A549 (cell line): ENCODE measurements around the gene FAM227B. TPM values are rescaled to one million over a fixed set of nuclear protein-coding genes. Genes with fewer than 3 reads are reported as not detected.

Experiments used
- ATAC-seq, 2 experiments: fragments of 200-7000 bp in 1 of 2; fragments of >200 bp in 1 of 2; cut with Nextera tagmentation in 1 of 2; cut with Tn5 transposase in 1 of 2; 3 replicates each; pipeline versions ENCODE4 v1.8.0 to v1.9.1; 2018 to 2020; ENCODE audit warnings: mild to moderate bottlenecking in 1 of 2, moderate library complexity in 1 of 2
- CTCF ChIA-PET: fragments of 300-600 bp; sonication (Branson Sonifier 250); formaldehyde crosslinking; extraction: SDS; loops from one replicate; lab custom pipeline; 2021; ENCODE audit warnings: antibody characterized with exemption, inconsistent platforms; lab: Yijun Ruan, JAX
- POLR2A ChIA-PET: fragments of 350-600 bp; formaldehyde crosslinking; extraction: SDS; loops from one replicate; lab custom pipeline; 2021; ENCODE audit warnings: antibody characterized with exemption, inconsistent platforms; lab: Yijun Ruan, JAX
- DNase-seq, 2 experiments: peaks; one replicate each; pipeline versions ENCODE4 v3.0.0 to v3.0.0-alpha.2; 2011 to 2016; ENCODE audit warnings: low read depth in 1 of 2, low spot score in 1 of 2
- FAIRE-seq: peaks from 2 replicates; lab custom pipeline; 2011; peaks lifted over from hg19 to GRCh38; lab: Jason Lieb, UNC
- H3K27ac ChIP-seq, 2 experiments: fragments of >200 bp; sonication (Bioruptor Twin); formaldehyde crosslinking; 3 replicates each; pipeline ENCODE4 v1.5.1; 2016 to 2017
- H3K4me1 ChIP-seq: fragments of >200 bp; sonication (Bioruptor Twin); formaldehyde crosslinking; 3 replicates; pipeline ENCODE4 v1.6.1; 2016
- H3K4me2 ChIP-seq: fragments of >200 bp; sonication (Bioruptor Twin); formaldehyde crosslinking; 3 replicates; pipeline ENCODE4 v1.6.1; 2016
- H3K4me3 ChIP-seq: fragments of >200 bp; sonication (Bioruptor Twin); formaldehyde crosslinking; 3 replicates; pipeline ENCODE4 v1.5.1; 2016
- H3K9me3 ChIP-seq: fragments of >200 bp; sonication (Bioruptor Twin); formaldehyde crosslinking; 3 replicates; pipeline ENCODE4 v1.6.1; 2016
- BHLHE40 ChIP-seq: IDR thresholded peaks from 2 replicates; pipeline ENCODE4 v1.6.1; 2012; ENCODE audit warnings: low read depth, low read length, inconsistent platforms
- CEBPB ChIP-seq, 2 experiments: fragments of >200 bp in 1 of 2; sonication (Bioruptor Twin) in 1 of 2; formaldehyde crosslinking in 1 of 2; IDR thresholded peaks; 2 replicates each; pipeline ENCODE4 v1.6.1; 2012 to 2016
- CHD2 ChIP-seq: fragments of 150-350 bp; IDR thresholded peaks from 2 replicates; pipeline ENCODE4 v1.6.1; 2014; ENCODE audit warnings: low read length; ENCODE audit not compliant: partially characterized antibody
- CHD4 ChIP-seq: fragments of 200-600 bp; sonication (generic); IDR thresholded peaks from 2 replicates; pipeline ENCODE4 v1.6.1; 2016; ENCODE audit warnings: antibody characterized with exemption, mild to moderate bottlenecking, borderline replicate concordance
- EHF ChIP-seq: fragments of 250-450 bp; sonication (Bioruptor Pico); IDR thresholded peaks from 2 replicates; pipeline ENCODE4 v1.5.0; 2020; ENCODE audit warnings: mild to moderate bottlenecking
- EHMT2 ChIP-seq: fragments of 200-600 bp; sonication (generic); IDR thresholded peaks from 2 replicates; pipeline ENCODE4 v1.6.1; 2016; ENCODE audit warnings: antibody characterized with exemption, low read depth, mild to moderate bottlenecking, moderate library complexity
- FOSL2 ChIP-seq, 2 experiments: fragments of 450-650 bp in 1 of 2; fragments of >200 bp in 1 of 2; sonication (Bioruptor Twin) in 1 of 2; formaldehyde crosslinking; IDR thresholded peaks; 2 replicates each; pipeline versions ENCODE4 v1.5.0 to v1.6.1; 2016 to 2020; ENCODE audit warnings: mild to moderate bottlenecking in 1 of 2, moderate library complexity in 1 of 2
- HMGXB4 ChIP-seq: fragments of 250-450 bp; sonication (Bioruptor Pico); IDR thresholded peaks from 2 replicates; pipeline ENCODE4 v1.5.0; 2021; ENCODE audit warnings: mild to moderate bottlenecking, moderate library complexity, borderline replicate concordance
- JUN ChIP-seq, 2 experiments: fragments of >200 bp; sonication (Bioruptor Twin); formaldehyde crosslinking; IDR thresholded peaks; 2 replicates in 1 of 2; 3 replicates in 1 of 2; pipeline ENCODE4 v1.6.1; 2016 to 2017
- KDM1A ChIP-seq: fragments of 200-600 bp; sonication (generic); IDR thresholded peaks from 2 replicates; pipeline ENCODE4 v1.6.1; 2016; ENCODE audit warnings: low read depth, mild to moderate bottlenecking
- MAZ ChIP-seq: fragments of 150-350 bp; IDR thresholded peaks from 2 replicates; pipeline ENCODE4 v1.6.1; 2014; ENCODE audit warnings: antibody characterized with exemption, low read depth, low read length, borderline replicate concordance
- MYC ChIP-seq: IDR thresholded peaks from 2 replicates; pipeline ENCODE4 v1.6.1; 2012; ENCODE audit warnings: mild to moderate bottlenecking, inconsistent platforms, low read length, improper control_type of control experiment, borderline replicate concordance
- NPAS2 ChIP-seq: fragments of 250-450 bp; sonication (Bioruptor Pico); IDR thresholded peaks from 2 replicates; pipeline ENCODE4 v1.8.0; 2022; ENCODE audit warnings: mild to moderate bottlenecking, moderate library complexity, borderline replicate concordance
- PHF8 ChIP-seq: fragments of 200-600 bp; sonication (generic); IDR thresholded peaks from 2 replicates; pipeline ENCODE4 v1.6.1; 2016; ENCODE audit warnings: low read depth, mild to moderate bottlenecking, antibody characterized with exemption, moderate library complexity, borderline replicate concordance
- RCOR1 ChIP-seq: fragments of 150-350 bp; IDR thresholded peaks from 2 replicates; pipeline ENCODE4 v1.6.1; 2014; ENCODE audit warnings: antibody characterized with exemption, low read length, low read depth
- RFX5 ChIP-seq: fragments of 450-650 bp; IDR thresholded peaks from 2 replicates; pipeline ENCODE4 v1.7.1; 2014; ENCODE audit warnings: antibody characterized with exemption, mild to moderate bottlenecking, moderate library complexity
- SMC3 ChIP-seq: fragments of >200 bp; sonication (Bioruptor Twin); formaldehyde crosslinking; IDR thresholded peaks from 3 replicates; pipeline ENCODE4 v1.6.1; 2018; ENCODE audit warnings: inconsistent platforms
- SREBF2 ChIP-seq: fragments of 450-650 bp; IDR thresholded peaks from 2 replicates; pipeline ENCODE4 v1.6.1; 2014; ENCODE audit warnings: mild to moderate bottlenecking, moderate library complexity
- WGBS: methylation state at CpG from one replicate; pipeline ENCODE4 v1.1.6; 2017; ENCODE audit errors: missing lambda C conversion rate; 5-methylcytosine and 5-hydroxymethylcytosine counted together
- polyA plus RNA-seq, 4 experiments: library from polyadenylated mRNA; depleted of rRNA in 3 of 4; stranded (reverse); fragments of >200 nt; fragmentation: RNase III in 1 of 4; extraction: RNeasy Plus Mini Kit Qiagen cat#74134 plus additional on column Dnase treatment in 1 of 4; gene quantifications; 2 replicates in 3 of 4; 3 replicates in 1 of 4; pipeline ENCODE4 v1.2.3, GENCODE V29; 2011 to 2017
- TF ChIP-seq, protein P1 (sequence below): fragments of >200 bp; sonication (Bioruptor Twin); formaldehyde crosslinking; IDR thresholded peaks from 2 replicates; pipeline ENCODE4 v1.6.1; 2016

Gene FAM227B
- polyA plus RNA-seq, 2 of the 4 experiments (the other 2 are of a cell fraction) = 1.9 to 3.7 TPM

GRCh38 chr15:49621887-49622286, 1.3 kb upstream of the FAM227B start:
- no peak for DNase-seq
- FAIRE-seq = no peak
- ATAC-seq = no peak
- TF ChIP-seq RFX5 (no peak), EHF (CRISPR knock-in tag) (no peak), FOSL2 (IDR thresholded peaks at IDR 0.05) (no peak), FOSL2 (CRISPR knock-in tag; IDR thresholded peaks at IDR 0.05) (no peak), BHLHE40 (no peak), KDM1A (no peak), MYC (no peak), JUN (IDR thresholded peaks at IDR 0.05) (no peak), SMC3 (no peak), HMGXB4 (CRISPR knock-in tag) (no peak), NPAS2 (no peak), CHD2 (no peak), SREBF2 (no peak), MAZ (no peak), RCOR1 (no peak), PHF8 (no peak)
- TF ChIP-seq, protein P1, sequence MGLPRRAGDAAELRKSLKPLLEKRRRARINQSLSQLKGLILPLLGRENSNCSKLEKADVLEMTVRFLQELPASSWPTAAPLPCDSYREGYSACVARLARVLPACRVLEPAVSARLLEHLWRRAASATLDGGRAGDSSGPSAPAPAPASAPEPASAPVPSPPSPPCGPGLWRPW = no peak
- POLR2A ChIA-PET = no interaction called here
- Histone ChIP-seq H3K4me2 (peak overlapping the region; percentile 81), H3K4me3 (peak overlapping the region; percentile 71), H3K27ac (peak overlapping the region; percentile 92 to 98), H3K9me3 (peaks cover 11% of the 10 kb centered on the region), H3K4me1 (peaks cover 12% of the 10 kb centered on the region; the same call in 2 of the 3 replicates)
- 50% methylated on average over 1 of the region's 1 CpG for WGBS
- CTCF ChIA-PET = interaction anchor here (0.7 kb wide), 1 partner anchor 218 kb away, joined by 3 read pairs; no protein-coding TSS in a partner anchor

DNA sequence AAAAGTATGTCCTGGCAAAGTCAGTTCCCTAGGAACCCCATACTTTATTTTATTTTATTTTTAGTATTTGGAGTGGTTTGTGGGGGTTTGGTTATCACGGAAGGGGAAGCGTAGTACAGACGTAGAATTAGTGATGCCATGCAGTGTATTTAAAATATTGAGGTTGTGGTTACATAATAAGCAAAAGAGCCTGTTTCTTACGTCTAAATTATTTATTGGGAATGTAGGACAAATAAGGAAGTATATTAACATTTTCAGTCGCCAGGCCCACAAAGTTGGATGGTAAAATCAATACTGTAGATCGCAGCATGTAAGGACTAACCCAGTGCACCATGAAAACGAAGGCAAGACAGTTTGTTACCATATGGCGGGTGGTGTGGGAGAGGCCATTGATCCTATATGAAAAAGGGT, 788 bp upstream of the FAM227B start:
- ChIA-PET CTCF (interaction anchor here (0.7 to 0.9 kb wide), 2 partner anchors 9 to 219 kb away, joined by 3 read pairs; no protein-coding TSS in a partner anchor), POLR2A (interaction anchor here (0.7 kb wide), 2 partner anchors 612 to 963 kb away, joined by 3 read pairs; no protein-coding TSS in a partner anchor)
- DNase-seq (peak in 1 of 2 experiments; percentile 0), ATAC-seq (no peak), FAIRE-seq (no peak)
- TF ChIP-seq FOSL2 (IDR thresholded peaks at IDR 0.05) (no peak), FOSL2 (CRISPR knock-in tag; IDR thresholded peaks at IDR 0.05) (no peak), CEBPB (IDR thresholded peaks at IDR 0.05) (no peak)
- Histone ChIP-seq H3K9me3 (peaks cover 11% of the 10 kb centered on the region), H3K4me2 (peak overlapping the region; percentile 81), H3K4me1 (peaks cover 10% of the 10 kb centered on the region; the same call in 2 of the 3 replicates), H3K4me3 (peak overlapping the region; percentile 71), H3K27ac (peak overlapping the region; percentile 92 to 98)
- 19% methylated on average over 8 of the region's 8 CpGs for WGBS

DNA sequence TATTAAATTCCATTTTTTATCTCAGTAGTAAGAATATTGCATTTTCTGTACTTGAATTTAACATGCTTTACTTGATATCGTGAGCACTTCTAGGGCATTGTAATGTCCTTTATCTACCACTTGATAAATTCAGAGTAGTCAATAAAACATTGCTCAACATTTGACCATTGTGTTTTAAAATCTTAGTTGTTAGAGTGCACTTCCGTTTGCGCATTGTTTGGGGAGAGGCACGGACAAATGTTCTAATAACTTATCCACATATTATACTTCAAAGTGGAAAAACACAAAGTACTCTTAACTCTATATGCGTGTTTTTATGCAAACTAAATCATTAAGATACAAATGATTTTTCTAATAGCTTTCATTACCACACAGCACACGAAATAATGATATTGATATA, 419 bp downstream of the FAM227B start:
- CTCF ChIA-PET = no interaction called here

More for the DNA sequence above, 419 bp downstream of the FAM227B start:
- DNase-seq (peak; percentile 3 to 7), FAIRE-seq (no peak), ATAC-seq (peak; percentile 19 to 48; a peak in 3 of 6 replicates)
- H3K27ac ChIP-seq = peak overlapping the region; percentile 92 to 98
- POLR2A ChIA-PET = no interaction called here
- no peak for TF ChIP-seq EHMT2
- no peak for TF ChIP-seq PHF8
- no peak for TF ChIP-seq CHD4
- no peak for TF ChIP-seq FOSL2 (IDR thresholded peaks at IDR 0.05)
- no peak for TF ChIP-seq FOSL2 (CRISPR knock-in tag; IDR thresholded peaks at IDR 0.05)
- peak overlapping the region; percentile 98 for H3K4me2 ChIP-seq
- WGBS = 3% methylated on average over 6 of the region's 6 CpGs
- peaks cover 2% of the 10 kb centered on the region; the same call in 2 of the 3 replicates for H3K9me3 ChIP-seq
- peak overlapping the region; percentile 76 for H3K4me3 ChIP-seq
- H3K4me1 ChIP-seq = peaks cover 10% of the 10 kb centered on the region; the same call in 2 of the 3 replicates
